TTC549 (cell line): ENCODE results near the gene SLC38A2.
"Not testable (repeated sequence)": the region's sequence is repeated elsewhere in the genome, so short reads cannot be mapped to it uniquely, and the experiment has no call there.

Experiments
- FAIRE-seq: peaks from 2 replicates; lab custom pipeline; 2012; peaks lifted over from hg19 to GRCh38; lab: Jason Lieb, UNC

SLC38A2 gene

GRCh38 chr12:46360370-46360769, 12.2 kb downstream of the SLC38A2 start:
- FAIRE-seq, result no peak

- peak; percentile 9 for FAIRE-seq
These were observed 12.8 kb downstream of the SLC38A2 start for GRCh38 chr12:46359667-46360280.

GRCh38 chr12:46358791-46359666, 13.5 kb downstream of the SLC38A2 start:
- FAIRE-seq, result peak; percentile 19

GRCh38 chr12:46358325-46358700, 14.3 kb downstream of the SLC38A2 start:
- FAIRE-seq, result no peak

- peak; percentile 93 for FAIRE-seq
These were observed 14.9 kb downstream of the SLC38A2 start for GRCh38 chr12:46357438-46358324.

GRCh38 chr12:46356655-46357437, 15.7 kb downstream of the SLC38A2 start:
- FAIRE-seq, result no peak

GRCh38 chr12:46354802-46355199, 17.8 kb downstream of the SLC38A2 start:
- no peak for FAIRE-seq

- no peak for FAIRE-seq
These were observed 18.3 kb downstream of the SLC38A2 start for GRCh38 chr12:46354111-46354801.

- peak; percentile 39 for FAIRE-seq
These were observed 20.5 kb downstream of the SLC38A2 start for GRCh38 chr12:46351886-46352650.

GRCh38 chr12:46351138-46351537, 21.4 kb downstream of the SLC38A2 start:
- FAIRE-seq, result no peak

- no peak for FAIRE-seq
These were observed 23.3 kb downstream of the SLC38A2 start for GRCh38 chr12:46349253-46349652.

- FAIRE-seq, result no peak
These were observed 29.3 kb downstream of the SLC38A2 start for GRCh38 chr12:46343118-46343852.

- peak; percentile 84 for FAIRE-seq
These were observed 30.0 kb downstream of the SLC38A2 start for GRCh38 chr12:46342562-46343033.

GRCh38 chr12:46339051-46339450, 33.5 kb downstream of the SLC38A2 start:
- FAIRE-seq, result no peak

GRCh38 chr12:46332260-46332659, 40.3 kb downstream of the SLC38A2 start:
- no peak for FAIRE-seq

- not testable (repeated sequence) for FAIRE-seq
These were observed 47.5 kb downstream of the SLC38A2 start for GRCh38 chr12:46325075-46325474.

GRCh38 chr12:46320731-46321130, 51.8 kb downstream of the SLC38A2 start:
- FAIRE-seq, result no peak

- FAIRE-seq, result no peak
These were observed 54.5 kb downstream of the SLC38A2 start for GRCh38 chr12:46318037-46318436.
